22Rv1 (cell line): ENCODE data around the gene PPY.

Experiments
- ZFX ChIP-seq: fragments of 450-650 bp; IDR thresholded peaks from 2 replicates; pipeline ENCODE4 v1.6.1; 2017; ENCODE audit warnings: antibody characterized with exemption, borderline replicate concordance
- TF ChIP-seq, protein P1 (sequence below): fragments of 450-650 bp; IDR thresholded peaks from 2 replicates; pipeline ENCODE4 v1.5.1; 2017; ENCODE audit warnings: mild to moderate bottlenecking

DNA sequence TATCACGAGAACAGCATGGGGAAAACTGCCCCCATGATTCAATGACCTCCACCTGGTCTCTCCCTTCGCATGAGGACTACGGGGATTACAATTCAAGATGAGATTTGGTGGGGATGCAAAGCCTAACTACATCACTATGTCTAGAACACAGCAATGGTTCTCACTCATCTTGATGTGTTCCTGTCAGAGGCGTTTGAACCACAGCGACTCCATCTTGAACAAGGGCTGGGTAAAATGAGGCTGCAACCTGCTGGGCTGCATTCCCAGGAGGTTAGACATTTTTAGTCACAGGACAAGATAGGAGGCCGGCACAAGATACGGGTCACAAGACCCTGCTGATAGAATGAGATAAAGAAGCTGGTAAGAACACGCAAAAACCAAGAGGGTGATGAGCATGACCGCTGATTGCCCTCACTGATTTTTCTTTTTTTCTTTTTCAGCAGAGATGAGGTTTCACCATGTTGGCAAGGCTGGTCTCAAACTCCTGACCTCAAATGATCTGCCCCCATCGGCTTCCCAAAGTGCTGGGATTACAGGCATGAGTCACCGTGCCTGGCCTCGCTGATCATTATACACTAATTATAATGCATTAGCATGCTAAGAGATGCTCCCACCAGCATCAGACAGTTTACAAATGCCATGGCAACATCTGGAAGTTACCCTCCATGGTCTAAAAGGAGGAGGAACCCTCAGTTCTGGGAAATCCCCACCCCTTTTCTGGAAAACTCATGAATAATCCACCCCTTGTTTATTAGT, 3.0 kb upstream of the PPY start:
- TF ChIP-seq ZFX, result no peak
- TF ChIP-seq, protein P1, sequence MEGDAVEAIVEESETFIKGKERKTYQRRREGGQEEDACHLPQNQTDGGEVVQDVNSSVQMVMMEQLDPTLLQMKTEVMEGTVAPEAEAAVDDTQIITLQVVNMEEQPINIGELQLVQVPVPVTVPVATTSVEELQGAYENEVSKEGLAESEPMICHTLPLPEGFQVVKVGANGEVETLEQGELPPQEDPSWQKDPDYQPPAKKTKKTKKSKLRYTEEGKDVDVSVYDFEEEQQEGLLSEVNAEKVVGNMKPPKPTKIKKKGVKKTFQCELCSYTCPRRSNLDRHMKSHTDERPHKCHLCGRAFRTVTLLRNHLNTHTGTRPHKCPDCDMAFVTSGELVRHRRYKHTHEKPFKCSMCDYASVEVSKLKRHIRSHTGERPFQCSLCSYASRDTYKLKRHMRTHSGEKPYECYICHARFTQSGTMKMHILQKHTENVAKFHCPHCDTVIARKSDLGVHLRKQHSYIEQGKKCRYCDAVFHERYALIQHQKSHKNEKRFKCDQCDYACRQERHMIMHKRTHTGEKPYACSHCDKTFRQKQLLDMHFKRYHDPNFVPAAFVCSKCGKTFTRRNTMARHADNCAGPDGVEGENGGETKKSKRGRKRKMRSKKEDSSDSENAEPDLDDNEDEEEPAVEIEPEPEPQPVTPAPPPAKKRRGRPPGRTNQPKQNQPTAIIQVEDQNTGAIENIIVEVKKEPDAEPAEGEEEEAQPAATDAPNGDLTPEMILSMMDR, result no peak
